Measurements from ENCODE around the gene HBS1L. TPM values are rescaled to one million over a fixed set of nuclear protein-coding genes. Genes with fewer than 3 reads are reported as not detected.

HBS1L gene
- polyA plus RNA-seq, 4 donors, result 23.0 to 39.2 (median 30.7) TPM

DNA sequence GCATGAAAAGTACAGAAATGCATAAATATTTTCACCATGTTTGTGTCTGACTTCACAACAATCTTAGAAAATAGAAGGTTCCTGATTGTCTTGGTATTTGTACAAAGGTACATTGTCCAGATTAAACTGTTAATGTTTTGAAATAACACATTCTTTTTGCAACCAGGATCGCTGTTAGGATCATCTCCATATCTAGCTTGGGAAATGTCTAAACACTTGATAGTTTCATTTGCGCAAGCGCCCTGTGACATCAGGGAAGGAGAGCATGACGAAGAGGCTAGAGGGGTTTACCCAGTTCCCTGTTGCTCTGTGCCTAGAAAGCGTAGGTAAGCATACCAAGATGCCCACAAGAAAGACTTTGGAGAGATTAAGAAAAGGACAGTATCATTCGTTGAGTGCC lies 124.2 kb downstream of the HBS1L start:
- FAIRE-seq (no peak), DNase-seq (no peak)
- Histone ChIP-seq H3K4me1 (ENCODE audit: control insufficient read depth in 3 of 3, insufficient read depth in 2 of 3, low read depth in 1 of 3, low read length in 2 of 3) (peaks cover 0 to 3% (median 0%) of the 10 kb centered on the region in 3 donors), H3K9me3 (ENCODE audit: control insufficient read depth in 2 of 2, insufficient read depth in 1 of 2, low read depth in 1 of 2, low read length in 1 of 2) (no peaks in the 10 kb centered on the region), H3K4me3 (ENCODE audit: low read depth in 1 of 3, low read length in 3 of 3) (no peak overlapping the region), H3K36me3 (ENCODE audit: control insufficient read depth in 3 of 3, insufficient read depth in 2 of 3, low read depth in 1 of 3, low read length in 3 of 3) (no peaks in the 10 kb centered on the region), H3K27me3 (ENCODE audit: control insufficient read depth in 3 of 3, insufficient read depth in 3 of 3, low read length in 3 of 3) (no peaks in the 10 kb centered on the region), H3K27ac (ENCODE audit: low read depth in 1 of 3, low read length in 2 of 3) (no peak overlapping the region)
- WGBS, 3 donors, result 91 to 95% (median 94%) methylated on average over 6 of the region's 6 CpGs

DNA sequence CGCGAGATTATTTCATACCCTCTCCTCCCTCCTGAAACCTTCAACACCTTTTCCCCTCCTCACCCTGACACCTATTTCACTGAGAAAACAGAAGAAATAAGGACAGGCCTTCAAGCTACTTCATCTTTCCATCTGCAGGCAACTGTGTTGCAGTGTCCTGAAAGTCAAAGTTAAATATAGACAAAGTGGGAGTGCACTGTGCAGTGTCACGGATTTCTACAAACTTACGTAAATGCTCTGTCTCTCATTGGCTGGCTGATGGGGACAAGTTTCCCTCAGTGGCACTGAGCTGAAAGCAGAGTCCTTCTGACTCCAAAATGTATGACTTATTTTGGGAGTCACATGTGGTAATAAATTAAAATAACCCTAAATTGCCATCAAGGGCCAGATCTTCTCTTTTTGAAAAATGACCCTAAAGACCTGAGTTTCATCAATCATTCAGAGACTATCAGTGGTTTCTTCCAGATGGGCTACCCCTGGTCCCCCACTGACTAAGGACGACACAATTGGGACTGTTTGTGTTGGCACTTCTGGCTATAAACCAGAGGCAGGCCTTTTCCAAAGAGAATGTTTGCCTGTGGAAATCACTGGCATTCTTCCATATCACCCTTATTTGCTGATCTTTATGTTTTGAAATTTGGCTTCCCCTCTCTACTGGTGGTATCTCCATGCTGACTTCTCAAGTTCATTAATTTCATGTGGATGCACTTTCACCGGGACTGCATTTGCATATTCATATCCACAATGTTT lies 126.3 kb downstream of the HBS1L start:
- Histone ChIP-seq H3K4me1 (ENCODE audit: control insufficient read depth in 3 of 3, insufficient read depth in 2 of 3, low read depth in 1 of 3, low read length in 2 of 3) (no peaks in the 10 kb centered on the region), H3K4me3 (ENCODE audit: low read depth in 1 of 3, low read length in 3 of 3) (no peak overlapping the region), H3K9me3 (ENCODE audit: control insufficient read depth in 2 of 2, insufficient read depth in 1 of 2, low read depth in 1 of 2, low read length in 1 of 2) (no peaks in the 10 kb centered on the region), H3K27ac (ENCODE audit: low read depth in 1 of 3, low read length in 2 of 3) (no peak overlapping the region), H3K27me3 (ENCODE audit: control insufficient read depth in 3 of 3, insufficient read depth in 3 of 3, low read length in 3 of 3) (no peaks in the 10 kb centered on the region), H3K36me3 (ENCODE audit: control insufficient read depth in 3 of 3, insufficient read depth in 2 of 3, low read depth in 1 of 3, low read length in 3 of 3) (no peaks in the 10 kb centered on the region)
- 85 to 92% (median 86%) methylated on average over 6 of the region's 6 CpGs for WGBS, 3 donors
- no peak for FAIRE-seq
- DNase-seq, result no peak

GRCh38 chr6:134925800-134926199 lies 128.8 kb downstream of the HBS1L start:
- DNase-seq (no peak), FAIRE-seq (no peak)
- Histone ChIP-seq H3K9me3 (ENCODE audit: control insufficient read depth in 2 of 2, insufficient read depth in 1 of 2, low read depth in 1 of 2, low read length in 1 of 2) (no peaks in the 10 kb centered on the region), H3K27me3 (ENCODE audit: control insufficient read depth in 3 of 3, insufficient read depth in 3 of 3, low read length in 3 of 3) (no peaks in the 10 kb centered on the region), H3K4me3 (ENCODE audit: low read depth in 1 of 3, low read length in 3 of 3) (no peak overlapping the region), H3K4me1 (ENCODE audit: control insufficient read depth in 3 of 3, insufficient read depth in 2 of 3, low read depth in 1 of 3, low read length in 2 of 3) (no peaks in the 10 kb centered on the region), H3K27ac (ENCODE audit: low read depth in 1 of 3, low read length in 2 of 3) (no peak overlapping the region), H3K36me3 (ENCODE audit: control insufficient read depth in 3 of 3, insufficient read depth in 2 of 3, low read depth in 1 of 3, low read length in 3 of 3) (no peaks in the 10 kb centered on the region)
- WGBS, 3 donors, result 87 to 95% (median 89%) methylated on average over 3 of the region's 3 CpGs

DNA sequence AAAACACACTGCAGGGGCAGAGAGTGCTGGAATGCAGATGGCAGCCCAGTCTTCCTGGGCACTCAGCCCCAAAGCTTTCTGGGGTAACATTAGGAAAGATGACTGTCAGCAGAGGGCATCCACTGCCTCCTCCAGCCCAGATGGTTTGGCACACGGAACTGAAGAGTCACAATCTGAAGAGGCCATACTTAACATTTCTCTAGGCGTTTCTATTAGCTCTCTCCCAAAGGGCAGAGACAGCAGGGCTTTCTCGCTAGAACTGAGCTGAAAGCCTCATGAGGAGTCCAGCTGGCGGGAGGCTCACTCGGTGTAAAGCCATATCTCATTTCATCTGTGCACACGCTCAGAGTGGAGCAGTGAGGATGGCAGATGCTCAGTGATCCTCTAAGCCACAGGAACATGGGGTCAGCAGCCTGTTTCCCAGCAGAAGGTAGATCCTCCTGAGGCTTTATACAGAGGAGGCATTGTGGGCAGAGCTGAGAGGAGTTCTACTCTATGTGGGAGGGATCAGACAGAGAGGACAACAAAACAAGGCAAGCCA lies 132.8 kb downstream of the HBS1L start:
- 81 to 94% (median 89%) methylated on average over 6 of the region's 6 CpGs for WGBS, 3 donors
- no peaks in the 10 kb centered on the region for H3K36me3 ChIP-seq (ENCODE audit: control insufficient read depth in 3 of 3, insufficient read depth in 2 of 3, low read depth in 1 of 3, low read length in 3 of 3)

DNA sequence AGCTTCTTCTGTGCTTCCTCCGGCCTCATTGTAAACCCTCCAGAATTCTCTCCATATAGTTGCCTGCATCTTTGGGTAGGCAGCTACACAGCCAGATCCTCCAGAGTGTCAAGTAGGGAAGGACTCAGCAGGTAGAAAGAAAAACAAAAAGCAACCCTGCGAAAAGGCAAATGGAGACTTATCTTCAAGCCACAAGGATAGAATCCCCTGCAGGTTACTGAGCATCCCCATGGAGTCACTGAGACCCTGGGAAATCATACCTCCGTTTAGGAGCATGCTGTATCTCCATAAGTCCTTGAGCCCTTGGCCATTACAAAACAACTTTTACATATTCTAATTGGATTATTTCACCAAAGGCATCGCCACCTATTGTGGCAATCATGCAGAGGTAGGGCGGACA lies 133.3 kb downstream of the HBS1L start:
- FAIRE-seq (no peak), DNase-seq (no peak)
- no peaks in the 10 kb centered on the region for H3K9me3 ChIP-seq (ENCODE audit: control insufficient read depth in 2 of 2, insufficient read depth in 1 of 2, low read depth in 1 of 2, low read length in 1 of 2)
- H3K27me3 ChIP-seq (ENCODE audit: control insufficient read depth in 3 of 3, insufficient read depth in 3 of 3, low read length in 3 of 3), result no peaks in the 10 kb centered on the region
- H3K27ac ChIP-seq (ENCODE audit: low read depth in 1 of 3, low read length in 2 of 3), result no peak overlapping the region
- WGBS, 3 donors, result 89 to 94% (median 94%) methylated on average over 5 of the region's 5 CpGs
- no peaks in the 10 kb centered on the region for H3K36me3 ChIP-seq (ENCODE audit: control insufficient read depth in 3 of 3, insufficient read depth in 2 of 3, low read depth in 1 of 3, low read length in 3 of 3)
- H3K4me3 ChIP-seq (ENCODE audit: low read depth in 1 of 3, low read length in 3 of 3), result no peak overlapping the region
- H3K4me1 ChIP-seq (ENCODE audit: control insufficient read depth in 3 of 3, insufficient read depth in 2 of 3, low read depth in 1 of 3, low read length in 2 of 3), result no peaks in the 10 kb centered on the region

More for the DNA sequence above, 132.8 kb downstream of the HBS1L start:
- no peaks in the 10 kb centered on the region for H3K9me3 ChIP-seq (ENCODE audit: control insufficient read depth in 2 of 2, insufficient read depth in 1 of 2, low read depth in 1 of 2, low read length in 1 of 2)
- no peaks in the 10 kb centered on the region for H3K4me1 ChIP-seq (ENCODE audit: control insufficient read depth in 3 of 3, insufficient read depth in 2 of 3, low read depth in 1 of 3, low read length in 2 of 3)
- H3K27ac ChIP-seq (ENCODE audit: low read depth in 1 of 3, low read length in 2 of 3), result no peak overlapping the region
- no peak for DNase-seq
- no peaks in the 10 kb centered on the region for H3K27me3 ChIP-seq (ENCODE audit: control insufficient read depth in 3 of 3, insufficient read depth in 3 of 3, low read length in 3 of 3)
- H3K4me3 ChIP-seq (ENCODE audit: low read depth in 1 of 3, low read length in 3 of 3), result no peak overlapping the region
- no peak for FAIRE-seq

- Histone ChIP-seq H3K36me3 (ENCODE audit: control insufficient read depth in 3 of 3, insufficient read depth in 2 of 3, low read depth in 1 of 3, low read length in 3 of 3) (no peaks in the 10 kb centered on the region), H3K27me3 (ENCODE audit: control insufficient read depth in 3 of 3, insufficient read depth in 3 of 3, low read length in 3 of 3) (no peaks in the 10 kb centered on the region), H3K27ac (ENCODE audit: low read depth in 1 of 3, low read length in 2 of 3) (no peak overlapping the region), H3K4me3 (ENCODE audit: low read depth in 1 of 3, low read length in 3 of 3) (no peak overlapping the region), H3K9me3 (ENCODE audit: control insufficient read depth in 2 of 2, insufficient read depth in 1 of 2, low read depth in 1 of 2, low read length in 1 of 2) (no peaks in the 10 kb centered on the region), H3K4me1 (ENCODE audit: control insufficient read depth in 3 of 3, insufficient read depth in 2 of 3, low read depth in 1 of 3, low read length in 2 of 3) (no peaks in the 10 kb centered on the region)
- DNase-seq, result no peak
- no peak for FAIRE-seq
- WGBS, 3 donors, result 20 to 61% (median 56%) methylated on average over 2 of the region's 2 CpGs
These were observed 134.2 kb downstream of the HBS1L start for GRCh38 chr6:134920422-134920821.

- Histone ChIP-seq H3K27me3 (ENCODE audit: control insufficient read depth in 3 of 3, insufficient read depth in 3 of 3, low read length in 3 of 3) (no peaks in the 10 kb centered on the region), H3K27ac (ENCODE audit: low read depth in 1 of 3, low read length in 2 of 3) (no peak overlapping the region), H3K36me3 (ENCODE audit: control insufficient read depth in 3 of 3, insufficient read depth in 2 of 3, low read depth in 1 of 3, low read length in 3 of 3) (no peaks in the 10 kb centered on the region), H3K4me3 (ENCODE audit: low read depth in 1 of 3, low read length in 3 of 3) (no peak overlapping the region), H3K4me1 (ENCODE audit: control insufficient read depth in 3 of 3, insufficient read depth in 2 of 3, low read depth in 1 of 3, low read length in 2 of 3) (no peaks in the 10 kb centered on the region), H3K9me3 (ENCODE audit: control insufficient read depth in 2 of 2, insufficient read depth in 1 of 2, low read depth in 1 of 2, low read length in 1 of 2) (no peaks in the 10 kb centered on the region)
- WGBS, 3 donors, result 93 to 95% (median 94%) methylated on average over 17 of the region's 17 CpGs
- DNase-seq (no peak), FAIRE-seq (no peak)
These were observed 136.1 kb downstream of the HBS1L start for GRCh38 chr6:134918418-134918961.

DNA sequence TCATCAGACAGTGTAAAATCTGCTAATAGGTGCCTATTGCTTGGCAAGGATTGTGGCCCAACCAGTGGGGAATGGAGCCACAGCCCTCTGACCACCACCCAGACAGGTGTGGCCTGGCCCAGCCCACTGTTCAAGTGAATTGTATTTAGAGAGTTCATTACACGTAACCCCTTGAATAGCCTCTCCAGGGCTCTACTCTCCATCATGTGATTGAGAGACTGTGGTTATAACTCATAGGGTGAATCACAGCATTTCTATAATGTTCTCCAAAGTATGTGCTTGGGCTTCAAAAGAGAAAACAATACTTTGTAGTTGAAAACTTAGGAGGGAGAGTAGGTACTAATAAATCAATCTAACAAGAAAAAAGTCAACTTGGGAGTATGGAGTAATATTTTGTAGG lies 143.1 kb downstream of the HBS1L start:
- H3K36me3 ChIP-seq (ENCODE audit: control insufficient read depth in 3 of 3, insufficient read depth in 2 of 3, low read depth in 1 of 3, low read length in 3 of 3), result no peaks in the 10 kb centered on the region
- no peaks in the 10 kb centered on the region for H3K4me1 ChIP-seq (ENCODE audit: control insufficient read depth in 3 of 3, insufficient read depth in 2 of 3, low read depth in 1 of 3, low read length in 2 of 3)
- 80 to 91% (median 83%) methylated on average over 1 of the region's 1 CpG for WGBS, 3 donors
- DNase-seq (no peak), FAIRE-seq (no peak)
- no peak overlapping the region for H3K4me3 ChIP-seq (ENCODE audit: low read depth in 1 of 3, low read length in 3 of 3)
- no peaks in the 10 kb centered on the region for H3K27me3 ChIP-seq (ENCODE audit: control insufficient read depth in 3 of 3, insufficient read depth in 3 of 3, low read length in 3 of 3)
- no peak overlapping the region for H3K27ac ChIP-seq (ENCODE audit: low read depth in 1 of 3, low read length in 2 of 3)
- H3K9me3 ChIP-seq (ENCODE audit: control insufficient read depth in 2 of 2, insufficient read depth in 1 of 2, low read depth in 1 of 2, low read length in 1 of 2), result no peaks in the 10 kb centered on the region
